Nasal cavity respiratory epithelium epithelial cell of viscerocranial mucosa (primary cell): ENCODE measurements around the gene ENTR1. TPM values are rescaled to one million over a fixed set of nuclear protein-coding genes. Genes with fewer than 3 reads are reported as not detected.

Source experiments
- total RNA-seq: library from RNA; depleted of rRNA; stranded (reverse); fragments of >200 nt; gene quantifications from 2 replicates; pipeline ENCODE4 v1.2.3, GENCODE V29; 2014

The ENTR1 gene, protein sequence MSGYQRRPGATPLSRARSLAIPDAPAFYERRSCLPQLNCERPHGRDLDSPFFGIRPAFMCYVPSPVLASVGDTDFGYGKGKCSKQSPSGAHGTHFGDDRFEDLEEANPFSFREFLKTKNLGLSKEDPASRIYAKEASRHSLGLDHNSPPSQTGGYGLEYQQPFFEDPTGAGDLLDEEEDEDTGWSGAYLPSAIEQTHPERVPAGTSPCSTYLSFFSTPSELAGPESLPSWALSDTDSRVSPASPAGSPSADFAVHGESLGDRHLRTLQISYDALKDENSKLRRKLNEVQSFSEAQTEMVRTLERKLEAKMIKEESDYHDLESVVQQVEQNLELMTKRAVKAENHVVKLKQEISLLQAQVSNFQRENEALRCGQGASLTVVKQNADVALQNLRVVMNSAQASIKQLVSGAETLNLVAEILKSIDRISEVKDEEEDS
- 61.6 and 77.6 TPM in 2 replicates for total RNA-seq

DNA sequence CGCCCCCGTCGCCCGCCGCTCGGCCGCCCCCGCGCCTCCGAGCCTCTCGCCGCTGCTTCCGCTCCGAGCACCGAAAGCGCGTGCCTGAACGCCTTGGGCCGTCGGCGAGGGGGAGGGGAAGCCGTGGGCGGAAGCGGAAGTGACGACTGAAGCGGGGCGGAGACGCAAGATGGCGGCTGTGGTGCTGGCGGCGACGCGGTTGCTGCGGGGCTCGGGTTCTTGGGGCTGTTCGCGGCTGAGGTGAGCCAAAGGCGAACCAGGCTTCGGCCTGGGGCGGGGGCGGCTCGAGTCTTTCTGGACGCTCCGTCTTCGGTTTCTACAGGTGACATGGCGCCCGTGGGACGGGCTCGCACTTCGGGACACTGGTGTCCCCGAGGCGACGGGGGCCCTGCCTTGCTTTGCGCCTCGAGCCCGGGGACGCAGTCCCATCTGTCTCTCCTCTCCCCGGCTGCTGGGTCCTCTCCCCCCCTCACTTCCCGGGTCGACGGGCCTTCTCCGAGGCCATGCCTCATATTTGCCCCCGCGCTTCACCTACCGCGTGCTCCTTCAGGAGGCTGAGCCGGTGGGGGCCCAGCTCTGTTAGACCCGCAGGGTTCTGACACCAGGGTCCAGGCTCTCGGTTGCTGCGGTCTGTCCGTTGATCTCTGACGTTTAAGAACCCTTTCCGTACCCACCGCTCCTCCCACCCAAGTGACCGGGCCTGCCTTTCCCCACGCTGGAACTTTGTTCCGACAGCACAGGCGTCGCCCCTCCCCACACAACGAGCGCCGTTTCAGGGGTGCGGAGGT is at the start of gene ENTR1, which contains the start of gene PMPCA:
Gene ENTR1, minus strand, starts transcription at position 115 of the 788 bp plus-strand sequence. CDS start 217 bp downstream, outside the sequence.
Gene PMPCA, plus strand, starts transcription at position 159 of the 788 bp plus-strand sequence. Its CDS starts 11 bp downstream, at position 170.

DNA sequence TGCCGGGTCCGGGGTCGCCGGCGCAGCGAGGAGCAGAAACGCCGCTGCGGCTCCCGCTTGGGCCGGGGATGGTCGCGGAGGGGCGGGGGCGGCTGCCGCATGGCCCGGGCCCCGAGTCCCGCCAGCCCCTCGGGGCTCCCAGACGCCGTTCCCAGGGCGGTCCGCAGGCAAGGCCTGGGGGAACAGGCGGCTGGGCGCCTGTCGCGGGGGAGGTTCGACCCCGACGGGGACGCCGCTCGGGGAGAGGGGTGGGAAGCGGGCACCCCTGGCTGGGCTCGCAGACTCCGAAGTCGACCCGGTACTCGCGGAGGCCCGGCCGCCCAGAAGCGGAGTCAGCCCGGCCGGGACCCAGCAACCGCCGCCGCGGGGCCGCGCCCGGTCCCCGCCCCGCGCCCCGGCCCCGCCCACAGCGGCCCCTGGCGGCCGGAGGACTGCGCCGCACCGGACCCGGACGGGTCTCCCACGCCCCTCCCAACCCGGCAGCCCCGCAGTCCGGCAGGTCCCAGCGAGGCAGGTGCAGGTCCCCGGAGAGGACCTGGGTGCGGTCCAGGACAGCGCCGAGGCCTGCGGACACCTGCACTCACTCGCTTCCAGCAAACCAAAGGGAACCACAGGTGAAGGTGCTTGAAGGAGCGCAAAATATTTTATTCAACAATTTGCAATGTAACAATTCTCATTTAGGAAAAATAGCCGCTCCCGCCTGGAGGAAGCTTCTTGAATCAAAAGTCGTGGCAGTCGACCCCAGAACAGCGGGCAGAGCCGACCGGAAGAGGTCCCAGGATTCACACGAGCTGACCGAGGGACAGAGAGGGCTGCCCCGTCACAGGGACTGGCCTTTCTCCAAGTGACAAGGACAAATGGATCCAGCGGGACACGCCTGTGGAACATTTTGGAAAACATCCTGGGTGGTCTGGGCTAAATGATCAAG is 29.3 kb upstream of the ENTR1 start, which contains the start of gene INPP5E:
Gene INPP5E, minus strand, starts transcription at position 365 of the 928 bp plus-strand sequence. CDS start 426 bp downstream, outside the sequence.

DNA sequence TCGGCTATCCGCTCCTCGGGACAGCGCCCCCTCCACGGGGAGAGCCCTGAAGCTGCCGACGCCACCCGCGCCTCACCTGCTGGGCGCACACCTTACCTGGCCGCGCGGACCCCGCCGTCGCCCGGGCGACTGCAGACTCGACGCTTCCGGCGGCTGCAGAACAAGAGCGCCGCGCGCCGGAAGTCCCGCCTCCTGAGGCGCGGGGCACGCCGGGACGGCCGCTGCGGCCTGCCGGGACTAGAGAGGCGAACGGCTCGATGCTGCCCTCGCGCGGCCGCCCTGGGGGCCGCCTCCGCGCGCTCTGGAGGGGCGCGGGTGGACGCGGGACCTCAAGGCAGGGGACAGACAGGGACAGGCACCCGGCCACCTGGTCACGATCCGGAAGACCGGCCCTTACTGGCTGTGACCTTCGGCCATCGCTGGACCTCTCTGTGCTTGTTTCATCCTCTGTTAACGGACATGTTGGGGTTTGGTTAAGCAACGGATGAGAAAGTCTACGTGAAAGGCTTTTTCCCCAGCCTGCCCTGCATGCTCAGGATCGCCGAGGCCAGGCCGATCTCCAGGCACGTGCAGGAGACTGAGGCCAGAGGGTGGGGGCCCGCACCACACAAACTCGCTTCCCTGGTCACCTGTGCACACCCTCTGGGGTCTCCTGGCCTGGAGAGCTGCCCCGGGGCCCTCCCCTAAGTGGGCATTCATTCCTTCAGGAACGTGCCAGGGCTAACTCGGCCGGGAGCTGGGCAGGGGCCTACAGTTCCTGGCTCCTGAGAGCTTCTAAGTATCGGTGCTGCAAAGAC is 10.2 kb downstream of the ENTR1 start, which contains the start of gene SNAPC4:
Gene SNAPC4, minus strand, starts transcription at position 133 of the 797 bp plus-strand sequence. CDS start 1,742 bp downstream, outside the sequence.

DNA sequence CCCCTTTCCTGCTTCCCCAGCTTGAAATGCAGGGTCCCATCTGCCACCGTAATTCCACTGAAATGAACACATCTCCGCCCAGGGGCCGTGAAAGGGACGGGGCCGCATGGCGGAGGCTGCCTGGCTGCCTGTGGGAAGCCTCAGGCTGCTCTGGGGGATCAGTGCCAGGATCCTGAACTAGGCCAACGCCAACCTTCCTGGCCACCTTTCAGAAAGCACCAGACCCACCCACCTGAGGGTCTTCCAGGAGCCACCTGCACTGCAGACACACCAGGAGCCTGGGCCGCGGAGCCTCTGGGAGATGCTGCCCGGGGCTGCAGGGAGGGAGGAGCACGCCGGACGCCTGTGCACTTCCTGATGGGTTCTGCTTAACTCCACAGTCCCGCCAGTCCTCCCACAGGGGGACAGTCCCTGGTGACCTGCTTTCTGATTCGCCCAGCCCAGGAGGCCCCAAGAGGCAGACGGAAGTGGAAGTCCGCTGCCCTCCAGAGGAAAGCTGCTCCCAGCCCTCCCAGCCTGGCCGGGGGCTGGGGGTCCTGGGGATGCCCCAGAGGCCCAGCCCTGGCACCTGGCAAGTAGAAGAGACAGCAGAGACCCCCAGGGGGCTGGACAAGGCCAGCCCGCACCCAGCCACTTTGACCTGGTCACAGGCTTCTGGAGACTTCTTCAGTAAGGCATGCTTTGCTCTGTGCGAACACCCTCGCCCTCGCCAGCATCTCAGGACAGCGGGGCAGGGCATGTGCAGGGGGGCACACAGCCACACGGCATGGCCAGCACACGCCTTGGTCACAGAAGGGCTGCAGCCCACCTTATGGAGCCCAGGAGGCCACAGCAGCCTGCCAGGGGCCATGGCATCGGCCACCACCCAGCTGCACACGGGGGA is 36.9 kb downstream of the ENTR1 start, which contains the start of gene CARD9:
Gene CARD9, minus strand, starts transcription at position 370 of the 883 bp plus-strand sequence. CDS start 1,591 bp downstream, outside the sequence.

DNA sequence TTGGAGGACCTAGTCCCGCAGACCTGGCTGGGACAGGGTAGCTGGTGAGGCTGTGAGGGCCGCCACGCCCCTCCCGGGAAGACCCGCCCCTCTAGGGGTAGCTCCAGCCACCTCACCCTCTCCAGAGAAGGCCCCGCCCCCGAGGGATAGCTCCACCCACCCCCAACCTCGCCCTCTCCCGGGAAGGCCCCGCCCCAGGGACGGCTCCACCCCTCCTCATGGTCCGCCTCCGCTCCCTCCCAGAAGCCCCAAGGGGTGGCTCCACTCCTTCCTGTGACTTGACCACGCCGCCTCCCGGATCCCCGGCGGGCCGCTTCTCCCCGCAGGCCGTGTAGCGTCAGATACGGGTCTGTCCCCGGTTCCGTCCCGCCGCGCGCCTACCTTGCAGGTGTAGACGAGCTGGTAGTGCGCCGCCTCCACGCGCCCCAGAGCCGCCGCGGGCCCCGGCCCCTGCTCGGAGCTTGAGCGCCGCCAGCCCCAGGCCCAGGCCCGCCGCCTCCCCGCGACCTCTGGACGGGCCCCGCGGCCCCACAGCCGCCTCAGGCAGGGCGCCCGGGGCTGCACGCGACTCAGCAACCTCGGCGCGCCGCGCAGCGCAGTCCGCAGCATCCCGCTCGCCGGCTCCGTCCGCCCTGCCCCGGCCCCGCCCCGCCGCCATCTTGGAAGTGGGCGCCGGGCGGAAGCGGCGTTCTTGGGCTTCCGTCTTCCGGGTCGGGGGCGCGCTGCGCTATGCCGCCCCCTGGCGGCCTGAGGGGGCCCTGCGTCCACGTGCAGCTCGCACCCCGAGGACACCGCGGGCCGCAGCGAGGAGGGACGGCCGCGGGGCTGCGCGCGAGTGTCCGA is 47.1 kb downstream of the ENTR1 start, which contains the start of gene DNLZ:
Gene DNLZ, minus strand, starts transcription at position 639 of the 843 bp plus-strand sequence. Its CDS starts 30 bp downstream, at position 609.

Other genes starting within 250 kb of the ENTR1 start
- gene LHX3, start 205.5 kb downstream of the ENTR1 start, total RNA-seq: not detected in 2 replicates
- 15.4 and 18.4 TPM in 2 replicates for gene QSOX2, start 164.8 kb downstream of the ENTR1 start, total RNA-seq
- gene CCDC187, start 106.5 kb downstream of the ENTR1 start, total RNA-seq: under 0.01 and 0.14 TPM in 2 replicates
- 9.9 and 13.8 TPM in 2 replicates for gene GPSM1, start 83.1 kb downstream of the ENTR1 start, total RNA-seq
- gene DNLZ, start 46.9 kb downstream of the ENTR1 start, total RNA-seq: 8.2 and 14.0 TPM in 2 replicates
- gene CARD9, start 36.9 kb downstream of the ENTR1 start, total RNA-seq: 0.34 and 1.2 TPM in 2 replicates
- gene SNAPC4, start 10.4 kb downstream of the ENTR1 start, total RNA-seq: 5.5 and 11.7 TPM in 2 replicates
- 40.7 and 44.9 TPM in 2 replicates for gene PMPCA, start within 50 bp of the ENTR1 start, total RNA-seq
- gene INPP5E, start 29.2 kb upstream of the ENTR1 start, total RNA-seq: 3.1 and 9.0 TPM in 2 replicates
- gene SEC16A, start 72.4 kb upstream of the ENTR1 start, total RNA-seq: 25.6 and 66.3 TPM in 2 replicates
- 160 and 571 TPM in 2 replicates for gene NOTCH1, start 135.4 kb upstream of the ENTR1 start, total RNA-seq